Natural killer cell (primary cell): ENCODE results near the gene CC2D2A. TPM values are rescaled to one million over a fixed set of nuclear protein-coding genes. Genes with fewer than 3 reads are reported as not detected.

ENCODE experiments used
- ATAC-seq, 3 donors: fragments of 150-1000 bp in 2 of 3; fragments of 200-7000 bp in 1 of 3; cut with Tn5 transposase; 1 replicate in 1 of 3; 2 replicates in 2 of 3; pipeline ENCODE4 v1.10.0; 2021; ENCODE audit warnings: mild to moderate bottlenecking in 2 of 3, moderate library complexity in 2 of 3
- DNase-seq, 2 donors: peaks; one replicate each; pipeline versions ENCODE4 v3.0.0 to v3.0.0-alpha.2; 2013 to 2021; ENCODE audit warnings: mixed read lengths in 1 of 2
- H3K27ac ChIP-seq: one replicate; pipeline ENCODE4 v1.5.1; 2013; ENCODE audit warnings: mild to moderate bottlenecking, low read length
- H3K27me3 ChIP-seq: one replicate; pipeline ENCODE4 v1.6.1; 2013; ENCODE audit warnings: low read length; ENCODE audit not compliant: control insufficient read depth, insufficient read depth
- H3K36me3 ChIP-seq: one replicate; pipeline ENCODE4 v1.6.1; 2013; ENCODE audit warnings: low read length; ENCODE audit not compliant: control insufficient read depth, insufficient read depth
- H3K4me1 ChIP-seq: one replicate; pipeline ENCODE4 v1.6.1; 2013; ENCODE audit warnings: low read length; ENCODE audit not compliant: control insufficient read depth, insufficient read depth
- H3K4me3 ChIP-seq: one replicate; pipeline ENCODE4 v1.5.1; 2013; ENCODE audit warnings: low read length
- H3K9me3 ChIP-seq: one replicate; pipeline ENCODE4 v1.6.1; 2013; ENCODE audit warnings: low read length; ENCODE audit not compliant: control insufficient read depth, insufficient read depth
- H3K27ac Mint-ChIP-seq, 2 donors: one replicate each; pipeline ENCODE4 v1.8.0; 2022; ENCODE audit warnings: mild to moderate bottlenecking in 2 of 2, mixed read lengths in 2 of 2, moderate library complexity in 1 of 2
- H3K27me3 Mint-ChIP-seq, 2 donors: one replicate each; pipeline ENCODE4 v1.8.0; 2022; ENCODE audit warnings: low read depth in 2 of 2, mixed read lengths in 2 of 2
- H3K36me3 Mint-ChIP-seq: one replicate; pipeline ENCODE4 v1.8.0; 2022; ENCODE audit warnings: mixed read lengths
- H3K4me1 Mint-ChIP-seq, 2 donors: one replicate each; pipeline ENCODE4 v1.8.0; 2022; ENCODE audit warnings: mixed read lengths in 2 of 2
- H3K4me3 Mint-ChIP-seq: one replicate; pipeline ENCODE4 v1.8.0; 2022; ENCODE audit warnings: mild to moderate bottlenecking, moderate library complexity, mixed read lengths
- H3K9me3 Mint-ChIP-seq, 2 donors: one replicate each; pipeline ENCODE4 v1.8.0; 2022; ENCODE audit warnings: mixed read lengths in 2 of 2
- CTCF ChIP-seq: fragments of 200-600 bp; IDR thresholded peaks from one replicate; pipeline ENCODE4 v1.8.0; 2022; ENCODE audit warnings: antibody characterized with exemption
- WGBS: methylation state at CpG from one replicate; pipeline ENCODE4 v1.1.7; 2013; ENCODE audit warnings: missing lambda C conversion rate; ENCODE audit not compliant: insufficient coverage; 5-methylcytosine and 5-hydroxymethylcytosine counted together
- intact Hi-C: fragments of 100-400 bp; cut with micrococcal nuclease; formaldehyde crosslinking; loops from one replicate; pipeline ENCODE4 v1.14.2; 2022
- total RNA-seq, 4 donors: library from RNA; stranded (reverse); fragments of 120-200 nt in 1 of 4; gene quantifications; one replicate each; pipeline versions ENCODE4 v1.2.3 to v1.2.4, GENCODE V29; 2013 to 2022

Gene CC2D2A
- total RNA-seq, 3 donors from 2014 or later (not counting 1 experiment from before 2014, with no cell fraction given), result 0.78 to 1.6 (median 0.83) TPM

DNA sequence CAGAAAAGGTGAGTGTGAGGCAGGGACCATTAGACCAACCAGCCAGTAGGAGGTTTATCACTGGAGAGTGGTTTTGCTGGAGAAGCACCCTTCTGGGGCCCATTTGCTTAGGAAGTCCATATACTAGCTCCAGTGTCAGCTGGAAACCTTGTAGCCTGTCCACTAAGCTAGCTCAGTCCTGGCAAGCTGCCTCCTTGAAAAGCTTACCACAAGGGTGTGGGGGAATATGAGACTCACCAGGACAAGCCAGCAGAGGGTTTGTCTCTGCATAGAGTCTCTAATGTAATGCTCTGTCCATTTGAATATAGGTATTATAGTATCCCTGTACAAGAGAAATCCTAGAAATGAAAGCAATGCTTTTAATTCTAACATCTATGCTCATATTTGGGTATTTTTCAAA, 99.1 kb downstream of the CC2D2A start:
- intact Hi-C loops, result no loop called here
- Histone ChIP-seq H3K27me3 (no peaks in the 10 kb centered on the region), H3K4me1 (no peaks in the 10 kb centered on the region), H3K9me3 (no peaks in the 10 kb centered on the region), H3K27ac (no peak overlapping the region), H3K4me3 (no peak overlapping the region), H3K36me3 (peaks cover 7% of the 10 kb centered on the region)
- H3K27me3 Mint-ChIP-seq, result no peaks in the 10 kb centered on the region
- H3K27ac Mint-ChIP-seq, result no peak overlapping the region
- no peak overlapping the region for H3K4me3 Mint-ChIP-seq
- no peaks in the 10 kb centered on the region for H3K9me3 Mint-ChIP-seq
- ATAC-seq (no peak), DNase-seq (no peak)
- peaks cover 18% of the 10 kb centered on the region for H3K36me3 Mint-ChIP-seq
- no peaks in the 10 kb centered on the region for H3K4me1 Mint-ChIP-seq
- no peak for TF ChIP-seq CTCF

- ATAC-seq, result no peak
- Mint-ChIP-seq H3K9me3 (no peaks in the 10 kb centered on the region), H3K4me1 (no peaks in the 10 kb centered on the region), H3K4me3 (no peak overlapping the region), H3K27ac (no peak overlapping the region), H3K27me3 (no peaks in the 10 kb centered on the region), H3K36me3 (peaks cover 18% of the 10 kb centered on the region)
- H3K9me3 ChIP-seq, result no peaks in the 10 kb centered on the region
- intact Hi-C loops, result no loop called here
- no peak for TF ChIP-seq CTCF
- H3K4me1 ChIP-seq, result no peaks in the 10 kb centered on the region
- no peak overlapping the region for H3K4me3 ChIP-seq
- 98% methylated on average over 3 of the region's 5 CpGs for WGBS
- no peaks in the 10 kb centered on the region for H3K27me3 ChIP-seq
- H3K36me3 ChIP-seq, result peaks cover 7% of the 10 kb centered on the region
- DNase-seq, result no peak
- H3K27ac ChIP-seq, result no peak overlapping the region
These were observed 100.1 kb downstream of the CC2D2A start for GRCh38 chr4:15569746-15570145.

DNA sequence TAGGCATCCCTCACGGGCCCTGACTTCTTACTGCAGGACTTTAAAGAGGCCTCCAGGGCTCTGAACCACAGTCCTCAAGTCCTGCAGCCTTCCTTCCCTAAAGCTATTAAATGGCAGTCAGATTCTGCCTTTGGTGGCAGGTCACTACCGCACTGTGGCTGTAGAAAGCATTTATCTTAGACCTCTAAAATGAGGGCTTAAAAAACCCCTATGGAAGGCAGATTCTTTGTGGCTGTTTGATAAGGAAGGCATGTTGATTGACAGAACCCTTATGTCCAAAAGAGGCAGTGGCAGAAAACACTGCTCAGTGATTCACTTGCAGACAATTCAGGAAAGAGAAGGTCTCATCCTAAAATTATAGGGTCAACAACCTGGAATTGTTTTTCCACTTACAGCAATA, 106.3 kb downstream of the CC2D2A start:
- 93% methylated on average over 2 of the region's 2 CpGs for WGBS
- Mint-ChIP-seq H3K27ac (no peak overlapping the region), H3K36me3 (no peaks in the 10 kb centered on the region), H3K4me3 (no peak overlapping the region), H3K27me3 (no peaks in the 10 kb centered on the region), H3K9me3 (no peaks in the 10 kb centered on the region), H3K4me1 (no peaks in the 10 kb centered on the region)
- no peak for TF ChIP-seq CTCF
- ATAC-seq (no peak), DNase-seq (no peak)
- no peaks in the 10 kb centered on the region for H3K4me1 ChIP-seq
- no peak overlapping the region for H3K4me3 ChIP-seq
- no peaks in the 10 kb centered on the region for H3K27me3 ChIP-seq
- intact Hi-C loops, result no loop called here
- H3K9me3 ChIP-seq, result no peaks in the 10 kb centered on the region
- no peaks in the 10 kb centered on the region for H3K36me3 ChIP-seq
- H3K27ac ChIP-seq, result no peak overlapping the region

- no peaks in the 10 kb centered on the region for H3K36me3 ChIP-seq
- H3K4me3 Mint-ChIP-seq, result no peak overlapping the region
- H3K27me3 ChIP-seq, result no peaks in the 10 kb centered on the region
- no peaks in the 10 kb centered on the region for H3K9me3 ChIP-seq
- H3K27me3 Mint-ChIP-seq, result no peaks in the 10 kb centered on the region
- intact Hi-C loops, result no loop called here
- ATAC-seq (no peak), DNase-seq (no peak)
- H3K9me3 Mint-ChIP-seq, result no peaks in the 10 kb centered on the region
- no peak overlapping the region for H3K27ac Mint-ChIP-seq
- no peak overlapping the region for H3K4me3 ChIP-seq
- no peaks in the 10 kb centered on the region for H3K36me3 Mint-ChIP-seq
- H3K4me1 Mint-ChIP-seq, result no peaks in the 10 kb centered on the region
- no peak for TF ChIP-seq CTCF
- H3K27ac ChIP-seq, result no peak overlapping the region
- H3K4me1 ChIP-seq, result no peaks in the 10 kb centered on the region
These were observed 107.8 kb downstream of the CC2D2A start for GRCh38 chr4:15577508-15577907.
